ENCODE results near the gene WIPF2.
"Not testable (repeated sequence)": the region's sequence is repeated elsewhere in the genome, so short reads cannot be mapped to it uniquely, and the experiment has no call there.

The WIPF2 gene

GRCh38 chr17:40299159-40299757 lies 80.2 kb downstream of the WIPF2 start:
- not testable (repeated sequence) for DNase-seq

DNA sequence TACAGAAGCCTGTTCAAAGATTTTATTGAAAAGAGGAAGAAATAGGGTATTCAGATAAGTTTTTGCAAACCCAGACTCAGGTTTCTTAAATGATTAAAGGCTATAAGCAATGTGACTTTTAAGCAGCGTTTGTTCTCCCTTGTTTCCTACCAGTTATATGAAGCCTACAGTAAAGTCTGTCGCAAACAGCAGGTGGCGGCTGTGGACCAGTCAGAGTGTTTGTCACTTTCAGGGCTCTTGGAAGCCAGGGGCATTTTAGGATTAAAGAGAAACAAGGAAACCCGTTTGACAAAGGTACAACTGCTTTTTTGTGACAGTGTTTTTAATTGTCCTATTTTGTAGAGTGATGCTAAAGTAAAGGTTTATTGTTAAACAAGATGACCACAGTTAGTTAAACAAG lies 82.2 kb downstream of the WIPF2 start:
- DNase-seq, result no peak

- DNase-seq, result peak; percentile 77
Measured at GRCh38 chr17:40303009-40303657, 84.0 kb downstream of the WIPF2 start.

DNA sequence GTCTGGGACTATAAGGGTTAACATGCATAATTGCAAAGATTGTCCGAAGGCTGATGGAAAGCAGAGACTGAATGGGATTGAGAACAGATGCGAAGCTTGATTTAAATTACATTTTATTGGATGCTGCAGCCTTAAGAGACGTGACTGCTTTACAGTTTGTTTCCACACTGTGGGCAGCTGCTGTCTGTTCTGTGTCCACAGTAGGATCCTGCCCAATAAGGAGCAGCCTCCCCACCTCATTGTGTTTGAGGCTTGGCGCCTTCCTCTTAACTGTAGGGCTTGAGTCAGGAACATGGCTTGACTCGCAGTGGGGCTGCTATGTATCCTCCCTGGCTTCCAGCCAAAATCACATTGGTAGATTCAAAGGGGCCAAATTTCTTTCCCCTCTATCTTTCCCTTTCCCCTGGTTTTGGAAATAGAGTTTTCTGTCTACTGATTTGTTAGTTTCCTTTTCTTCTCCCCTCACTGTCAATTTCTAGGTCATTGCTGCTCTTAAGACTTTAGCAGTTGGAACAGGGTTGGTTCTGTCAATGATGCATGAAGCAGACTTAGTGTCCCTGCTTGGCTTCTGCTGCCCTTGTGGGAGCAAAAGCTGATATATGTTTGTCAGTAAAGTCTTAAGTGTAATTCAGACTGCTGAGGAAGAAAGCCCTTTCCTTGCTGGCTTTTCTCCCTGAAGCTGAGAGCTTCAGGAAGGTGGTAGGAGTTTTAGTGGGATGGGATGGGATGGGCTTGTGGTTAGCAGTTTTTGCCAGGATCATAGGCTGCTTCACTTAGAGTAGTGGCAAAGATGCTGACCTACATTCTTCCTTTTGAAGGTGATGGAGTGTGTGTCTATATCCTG lies 84.8 kb downstream of the WIPF2 start:
- peak; percentile 85 for DNase-seq

DNA sequence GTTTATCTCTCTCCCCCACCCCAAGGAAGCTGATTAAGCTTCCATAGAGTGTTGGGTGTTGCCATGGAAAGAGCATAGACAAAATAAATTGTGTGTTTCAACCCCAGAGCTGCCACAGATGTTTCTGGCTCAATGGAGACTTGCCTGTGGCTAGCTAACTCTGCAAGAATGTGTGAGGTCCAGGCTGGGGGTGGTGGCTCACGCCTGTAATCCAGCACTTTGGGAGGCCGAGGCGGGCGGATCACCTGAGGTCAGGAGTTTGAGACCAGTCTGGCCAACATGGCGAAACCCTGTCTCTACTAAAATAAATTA lies 85.4 kb downstream of the WIPF2 start:
- peak; percentile 61 for DNase-seq

DNA sequence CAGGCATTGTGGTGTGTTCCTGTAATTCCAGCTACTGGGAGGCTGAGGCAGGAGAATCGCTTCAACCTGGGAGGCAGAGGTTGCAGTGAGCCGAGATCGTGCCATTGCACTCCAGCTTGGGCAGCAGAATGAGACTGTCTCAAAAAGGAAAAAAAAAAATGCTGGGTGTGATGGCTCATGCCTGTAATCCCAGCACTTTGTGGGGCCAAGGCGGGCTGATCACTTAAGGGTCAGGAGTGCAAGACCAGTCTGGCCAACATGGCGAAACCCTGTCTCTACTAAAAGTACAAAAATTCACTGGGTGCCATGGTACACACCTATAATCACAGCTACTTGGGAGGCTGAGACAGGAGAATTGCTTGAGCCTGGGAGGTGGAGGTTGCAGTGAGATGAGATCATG lies 85.8 kb downstream of the WIPF2 start:
- DNase-seq, result not testable (repeated sequence)

- DNase-seq, result no peak
Measured at GRCh38 chr17:40306395-40306794, 87.3 kb downstream of the WIPF2 start.

DNA sequence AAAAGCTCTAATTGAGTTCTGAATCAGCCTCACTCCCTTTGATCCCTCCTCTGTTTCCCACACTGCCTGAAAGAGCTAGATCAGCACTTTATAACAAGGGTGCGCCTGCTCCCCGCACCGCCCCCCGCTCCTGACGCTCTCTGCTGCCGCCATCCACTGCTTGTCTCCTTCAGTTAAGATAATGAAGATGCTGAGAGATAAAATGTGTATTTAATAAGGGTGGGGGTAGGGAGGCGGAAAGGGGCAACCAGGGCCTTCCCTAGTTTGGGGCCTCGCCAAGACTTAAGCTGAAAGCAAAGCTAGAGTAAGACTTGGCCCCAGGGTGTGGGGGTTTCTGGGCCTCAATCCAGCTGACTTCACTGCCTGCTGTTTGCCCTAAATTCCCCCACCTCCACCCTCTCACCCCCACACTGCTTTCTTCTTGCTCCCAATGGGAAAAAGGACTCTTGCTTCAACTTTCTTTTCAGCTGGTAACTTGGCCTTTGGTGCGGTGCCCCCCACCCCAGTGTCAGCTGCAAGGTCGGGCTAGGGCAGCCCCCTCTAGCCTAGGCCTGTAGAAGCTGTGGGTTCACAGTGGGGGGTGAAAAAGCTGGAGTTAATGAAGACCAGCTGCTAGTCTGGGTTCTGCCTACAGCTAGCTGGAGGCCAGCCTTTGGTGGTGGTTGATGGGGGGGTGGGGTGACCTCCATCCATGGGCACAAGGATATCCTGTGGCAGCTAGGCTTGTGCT lies 88.1 kb downstream of the WIPF2 start:
- peak; percentile 69 for DNase-seq

- no peak for DNase-seq
Measured at GRCh38 chr17:40307740-40308239, 88.7 kb downstream of the WIPF2 start.

DNA sequence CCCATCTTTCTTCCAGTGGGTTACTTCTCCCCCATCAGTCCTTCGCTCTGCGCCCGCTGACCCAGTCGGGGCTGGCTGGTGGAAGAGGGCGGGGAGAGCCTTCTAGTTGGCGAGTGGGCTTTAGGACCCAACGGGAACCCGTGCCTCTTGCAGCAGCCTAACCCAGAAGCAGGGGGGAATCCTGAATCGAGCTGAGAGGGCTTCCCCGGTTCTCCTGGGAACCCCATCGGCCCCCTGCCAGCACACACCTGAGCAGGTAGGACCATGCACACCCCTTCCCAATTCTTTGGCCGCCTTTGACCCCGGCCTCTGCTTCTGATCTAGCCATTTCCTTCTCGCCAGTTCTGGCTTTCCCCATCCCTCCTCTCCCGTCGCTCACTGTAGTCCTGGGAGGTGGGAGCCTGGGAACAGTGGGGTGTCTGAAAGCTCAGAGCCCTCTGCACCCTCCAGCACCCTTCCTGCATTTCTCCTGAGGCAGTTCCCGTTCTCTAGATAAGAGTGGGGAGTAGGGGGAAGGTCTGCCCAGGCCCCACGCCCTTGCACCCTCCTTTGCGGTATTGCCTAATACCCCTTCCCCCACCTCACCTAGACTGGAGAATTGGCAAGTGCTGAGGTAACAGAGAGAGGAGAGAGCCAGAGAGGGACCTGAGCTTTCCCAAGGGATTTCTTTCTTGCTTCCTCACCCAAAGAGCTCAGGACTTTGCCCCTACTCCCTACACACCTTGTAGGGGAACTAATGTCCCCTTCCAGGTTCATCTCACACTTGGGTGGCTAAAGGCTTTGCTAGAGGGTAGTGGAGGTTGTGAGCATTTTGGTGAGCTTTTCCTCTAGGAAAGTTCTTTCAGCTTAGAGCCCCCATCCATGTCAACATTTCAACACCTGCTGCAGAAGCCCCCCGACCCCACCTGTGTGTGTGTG lies 90.2 kb downstream of the WIPF2 start, which contains the start of gene RARA:
Gene RARA, plus strand, starts transcription at position 150 of the 918 bp plus-strand sequence. CDS start 22,039 bp downstream, outside the sequence.
- peak; percentile 78 for DNase-seq

- DNase-seq, result no peak
Measured at GRCh38 chr17:40309949-40310510, 90.9 kb downstream of the WIPF2 start.

GRCh38 chr17:40310882-40311391 lies 91.8 kb downstream of the WIPF2 start:
- peak; percentile 46 for DNase-seq

- DNase-seq, result peak; percentile 57
Measured at GRCh38 chr17:40311575-40311974, 92.5 kb downstream of the WIPF2 start.

DNA sequence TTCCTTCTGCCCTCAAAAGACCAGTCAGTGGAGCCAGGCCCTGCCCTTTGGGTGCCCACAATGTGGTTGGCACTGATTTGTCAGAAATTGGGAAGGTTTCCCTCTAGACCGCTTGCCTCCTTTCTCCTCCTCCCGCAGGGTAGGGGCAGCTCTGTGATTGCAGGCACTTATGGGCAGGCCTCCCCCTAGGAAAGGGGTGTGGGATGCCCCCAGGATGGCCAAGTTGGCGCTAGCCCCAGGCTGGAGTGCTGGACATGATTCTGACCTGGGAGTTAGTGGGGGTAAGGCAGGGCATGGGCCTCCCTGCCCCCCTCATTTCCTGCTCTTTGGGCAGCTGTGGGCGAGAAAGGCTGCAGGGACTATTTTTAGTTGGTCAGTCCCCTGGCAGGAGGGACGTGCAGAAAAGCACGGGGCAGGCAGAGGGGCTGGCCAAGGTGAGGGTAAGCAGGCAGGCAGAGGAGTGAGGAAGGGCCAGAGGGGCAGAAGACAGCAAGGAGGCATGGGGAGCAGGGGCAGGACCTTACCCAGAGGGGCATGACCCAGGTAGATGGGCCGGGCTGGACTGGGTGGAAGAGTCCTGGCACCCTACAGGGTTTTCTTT lies 93.1 kb downstream of the WIPF2 start:
- peak; percentile 68 for DNase-seq

GRCh38 chr17:40312893-40313667 lies 94.0 kb downstream of the WIPF2 start:
- DNase-seq, result no peak

DNA sequence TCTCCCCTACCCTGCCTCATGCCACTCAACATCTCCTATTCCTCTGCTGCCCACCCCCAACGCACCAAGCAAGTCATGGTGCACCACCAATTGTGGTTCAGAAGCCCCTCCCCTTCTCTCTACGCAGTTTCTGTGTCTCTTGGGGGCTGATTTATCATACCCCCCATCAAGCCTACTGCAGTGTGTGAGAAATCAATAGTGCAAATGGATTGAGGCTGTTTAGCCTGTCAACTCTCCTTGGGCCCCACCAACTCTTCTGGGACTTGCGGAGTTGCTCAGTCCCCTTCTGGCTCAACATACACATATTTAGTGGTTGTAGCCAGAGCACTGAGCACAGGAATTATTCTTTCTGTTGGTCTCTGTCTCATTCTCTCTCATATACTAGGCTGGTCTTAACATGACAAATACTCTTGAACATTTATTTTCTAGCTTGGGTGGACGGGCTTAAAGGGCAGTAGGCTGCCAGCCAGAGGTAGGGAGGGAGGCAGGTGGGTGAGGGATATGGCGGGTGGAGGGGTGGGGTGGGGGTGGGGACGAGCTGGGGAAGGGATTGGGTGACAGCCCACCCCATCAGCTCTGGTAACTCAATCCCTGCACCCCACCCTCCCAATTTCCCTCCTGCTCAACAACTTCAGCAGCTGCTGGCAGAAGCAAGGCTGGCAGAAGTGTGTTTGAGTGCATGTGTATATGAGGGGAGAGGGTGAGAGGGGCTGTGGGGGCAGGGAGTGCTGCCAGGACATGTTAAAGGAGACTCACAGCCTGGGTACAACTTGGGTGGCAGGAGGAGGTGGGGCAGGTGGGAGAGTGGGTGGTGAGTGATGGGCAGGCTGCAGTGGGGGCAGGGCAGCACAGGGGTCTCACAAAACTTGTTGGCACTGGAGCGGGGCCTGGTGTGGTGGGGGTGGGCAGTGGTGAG lies 94.8 kb downstream of the WIPF2 start:
- DNase-seq, result peak; percentile 82

DNA sequence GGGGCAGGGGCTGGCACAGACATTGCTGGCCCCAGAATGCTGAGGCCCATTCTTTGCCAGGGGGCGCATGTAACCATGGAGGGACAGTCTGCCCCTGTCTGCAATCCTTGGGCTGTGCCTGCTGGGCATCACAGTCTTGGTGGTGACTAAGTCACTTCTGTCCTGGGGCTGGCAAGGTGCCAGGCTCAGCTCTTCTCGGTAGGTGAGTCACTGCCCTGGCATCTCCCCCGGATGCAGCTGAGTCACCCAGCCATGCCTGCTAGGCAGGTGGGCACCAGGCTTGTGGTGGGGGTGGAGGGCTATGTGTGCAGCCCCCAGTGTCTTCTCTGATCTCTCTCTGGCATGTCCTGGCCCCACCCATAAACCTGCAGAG lies 95.5 kb downstream of the WIPF2 start:
- DNase-seq, result peak; percentile 76

DNA sequence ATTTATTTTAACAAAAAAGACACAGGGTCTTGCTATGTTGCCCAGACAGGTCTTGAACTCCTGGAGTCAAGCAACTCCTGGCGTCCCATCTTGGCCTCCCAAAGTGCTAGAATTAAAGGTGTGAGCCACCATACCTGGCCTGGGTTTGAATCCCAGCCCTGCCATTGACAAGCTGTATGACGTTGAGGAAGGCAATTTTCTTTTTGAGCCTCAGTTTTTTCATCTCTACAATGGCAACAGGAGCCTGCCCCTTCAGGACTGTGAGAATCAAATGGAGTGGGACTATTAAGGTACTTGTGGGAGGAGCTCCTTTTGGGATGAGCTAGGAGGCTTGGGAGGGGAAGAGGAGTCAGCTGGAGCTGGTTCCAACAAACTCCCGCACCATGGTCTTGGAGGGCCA lies 96.1 kb downstream of the WIPF2 start:
- DNase-seq, result no peak
